GM18508 (cell line): ENCODE data around the gene ROBO1.
"Not testable (repeated sequence)": the region's sequence is repeated elsewhere in the genome, so short reads cannot be mapped to it uniquely, and the experiment has no call there.

Source experiments
- ATAC-seq: cut with Tn5 transposase; IDR thresholded peaks from one replicate; pipeline ENCODE4 v1.9.1; 2021; ENCODE audit warnings: moderate number of reproducible peaks; ENCODE audit not compliant: insufficient read depth, unreplicated experiment

The ROBO1 gene

DNA sequence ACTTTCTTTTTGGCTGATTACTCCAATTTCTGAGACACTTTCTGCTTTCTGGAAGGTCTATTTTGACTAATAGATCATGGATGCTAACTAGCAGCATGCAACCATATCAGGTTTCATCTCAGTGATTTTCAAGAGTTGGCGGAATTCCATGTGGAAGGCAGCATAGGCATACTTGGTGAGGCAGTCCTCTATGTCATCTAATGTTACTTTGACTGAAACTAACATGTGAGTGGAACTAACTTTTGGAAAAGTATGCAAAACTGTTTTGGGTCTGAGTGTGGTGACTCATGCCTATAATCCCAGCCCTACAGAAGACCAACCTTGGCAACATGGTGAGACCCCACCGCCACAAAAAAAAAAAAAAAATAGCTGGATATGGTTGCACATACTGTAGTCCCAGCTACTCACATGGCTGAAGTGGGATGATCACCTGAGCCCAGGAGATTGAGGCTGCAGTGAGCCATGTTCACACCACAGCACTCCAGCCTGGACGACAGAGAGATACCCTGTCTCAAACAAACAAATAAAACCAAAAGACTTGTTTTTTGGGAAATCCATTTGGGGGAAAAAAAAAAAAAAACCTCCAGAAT, 1033.7 kb downstream of the ROBO1 start:
- no peak for ATAC-seq

DNA sequence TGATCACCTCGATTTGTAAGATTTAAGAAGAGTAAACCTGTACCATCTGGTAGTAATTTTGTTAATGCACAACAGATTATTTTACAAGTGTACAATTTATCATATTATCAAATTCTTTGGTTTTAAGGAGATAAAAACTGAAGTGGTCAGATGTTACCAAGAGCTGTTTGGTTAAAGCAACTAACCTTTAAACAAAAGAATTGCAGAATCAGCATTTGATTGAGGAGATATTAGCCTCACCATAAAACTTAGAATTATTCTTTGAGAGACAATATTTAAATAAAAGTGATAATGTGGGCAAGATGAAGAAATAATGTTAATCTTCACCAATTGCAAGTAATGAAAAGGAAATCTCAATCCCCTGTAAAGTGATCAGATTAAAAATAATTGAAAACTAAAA, 1034.9 kb downstream of the ROBO1 start:
- no peak for ATAC-seq

DNA sequence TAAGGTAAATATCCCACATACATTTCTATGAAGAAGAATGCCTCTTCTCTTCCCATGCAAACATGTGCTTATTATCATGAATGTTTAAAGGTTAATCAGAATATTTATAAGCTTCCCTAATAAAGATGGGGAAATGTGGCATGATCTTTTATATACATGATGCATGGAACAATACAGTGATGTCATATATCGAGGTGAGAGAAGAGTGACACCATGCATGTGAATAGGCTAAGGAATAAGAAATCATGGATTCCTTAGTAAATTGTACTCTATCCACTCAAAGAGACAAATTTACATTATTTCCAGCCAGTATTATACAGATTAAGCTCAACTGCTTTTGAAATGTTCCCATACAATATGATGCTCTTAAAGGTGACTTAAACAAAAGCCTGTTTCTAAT, 1035.3 kb downstream of the ROBO1 start:
- ATAC-seq = no peak

DNA sequence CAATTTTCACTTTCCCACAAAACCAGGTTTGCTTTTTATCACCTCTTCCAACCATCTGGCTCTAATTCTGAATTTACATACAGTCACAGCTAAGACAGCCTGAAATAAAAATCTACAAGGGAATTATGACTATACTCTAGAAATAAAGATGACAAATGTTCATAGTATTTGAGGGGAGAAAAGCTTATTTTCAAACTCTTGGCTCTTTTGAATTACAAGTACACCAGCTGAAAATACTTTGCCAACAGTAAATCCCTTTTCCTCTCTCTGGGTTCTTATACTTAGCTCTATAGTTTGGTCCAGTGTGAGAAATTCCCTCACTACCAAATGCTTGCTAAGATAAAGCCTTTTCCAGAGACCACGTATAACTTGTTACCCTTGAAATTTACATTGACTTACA, 1037.9 kb downstream of the ROBO1 start:
- no peak for ATAC-seq

DNA sequence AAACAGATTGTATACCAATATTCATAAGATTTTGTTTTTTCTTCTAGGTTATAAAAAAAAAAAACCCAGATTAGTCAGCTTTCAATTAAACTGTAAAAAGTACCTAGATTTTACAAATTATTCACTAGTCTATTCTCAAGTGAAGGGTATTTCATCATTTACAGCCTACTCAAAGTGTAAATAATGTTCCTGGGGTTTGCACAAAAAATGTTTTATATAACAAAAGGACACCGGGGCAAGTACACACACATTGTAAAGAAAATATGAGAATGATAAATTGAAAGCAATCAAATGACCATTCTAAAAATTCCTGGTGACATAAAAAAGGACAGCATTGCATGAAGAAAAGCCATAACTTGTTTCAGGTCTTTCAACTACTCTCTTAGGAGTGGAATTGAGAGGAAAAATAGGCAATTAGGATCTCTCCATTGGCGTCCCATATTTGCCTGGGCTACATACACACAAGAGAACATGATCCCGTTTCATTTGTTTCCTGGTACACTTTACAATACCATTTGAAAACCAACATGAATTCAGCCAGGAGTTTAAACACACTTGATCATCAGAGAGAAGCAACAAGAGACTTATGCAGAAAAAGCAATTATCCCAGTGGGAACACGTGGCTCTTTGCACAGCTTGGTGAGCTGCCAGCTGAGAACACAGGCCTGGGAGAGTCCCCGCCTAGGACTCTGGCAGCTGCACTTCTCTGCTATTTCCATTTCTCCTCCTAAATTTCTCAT, 1039.2 kb downstream of the ROBO1 start:
- no peak for ATAC-seq

DNA sequence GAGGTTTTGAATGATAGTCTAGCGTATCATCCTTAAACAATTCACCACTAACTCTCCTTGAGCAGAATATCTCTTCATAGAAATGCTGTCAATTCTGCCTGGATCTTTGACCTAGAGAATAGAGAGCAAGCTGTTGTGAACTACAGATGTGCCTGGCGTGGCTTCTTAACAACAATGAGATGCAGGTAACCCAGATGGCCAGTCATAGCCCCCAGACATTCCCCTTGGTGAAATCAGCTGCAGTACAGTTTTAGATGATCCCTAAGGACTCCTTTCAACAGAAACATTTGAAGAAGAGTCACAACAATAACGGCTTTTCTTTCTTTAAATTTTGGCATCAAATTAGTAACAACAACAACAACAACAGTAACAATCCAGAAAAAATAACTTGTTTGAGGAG, 1041.3 kb downstream of the ROBO1 start:
- no peak for ATAC-seq

DNA sequence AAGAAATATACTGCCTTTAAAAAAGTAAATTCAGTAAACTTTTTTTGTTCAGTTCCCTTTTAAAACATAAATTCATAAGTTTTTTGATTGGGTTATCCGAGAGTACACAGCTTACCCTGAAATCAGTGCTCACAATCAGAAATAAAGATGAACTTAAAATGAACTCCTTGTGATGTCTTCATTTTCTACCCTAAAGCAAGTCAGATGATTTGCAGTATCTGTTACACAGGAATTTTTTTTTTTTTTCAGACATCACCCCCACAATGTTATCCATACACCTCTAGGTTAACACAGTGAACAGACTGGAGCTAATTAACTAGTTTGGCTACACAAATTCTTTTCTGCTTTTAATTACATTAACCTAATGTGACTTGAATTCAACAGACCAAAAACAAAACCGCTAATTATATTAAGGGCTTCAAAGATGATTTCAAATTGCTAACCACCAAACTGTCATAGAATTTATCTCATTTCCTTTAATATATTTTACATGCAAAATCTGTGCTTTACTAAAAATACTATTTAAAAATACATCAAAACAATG, 1042.0 kb downstream of the ROBO1 start:
- no peak for ATAC-seq

DNA sequence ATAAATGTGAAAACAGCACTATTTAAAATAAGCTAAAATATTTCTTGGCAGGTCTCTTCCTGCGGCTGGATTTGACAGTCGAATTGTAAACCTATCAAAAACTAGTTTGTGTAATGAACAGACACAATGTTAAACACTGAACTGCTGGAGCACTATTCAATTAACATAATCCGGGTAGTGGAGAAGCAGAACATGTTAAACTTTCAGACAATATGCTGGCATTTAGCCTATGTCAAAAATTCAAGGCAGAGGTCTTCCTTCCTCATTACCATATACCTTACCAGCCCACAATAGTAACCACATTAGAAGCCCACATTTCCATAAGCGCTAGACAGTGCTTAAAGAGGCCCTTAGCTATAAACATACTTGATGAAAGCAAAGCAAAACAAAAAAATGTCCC, 1042.9 kb downstream of the ROBO1 start:
- no peak for ATAC-seq

DNA sequence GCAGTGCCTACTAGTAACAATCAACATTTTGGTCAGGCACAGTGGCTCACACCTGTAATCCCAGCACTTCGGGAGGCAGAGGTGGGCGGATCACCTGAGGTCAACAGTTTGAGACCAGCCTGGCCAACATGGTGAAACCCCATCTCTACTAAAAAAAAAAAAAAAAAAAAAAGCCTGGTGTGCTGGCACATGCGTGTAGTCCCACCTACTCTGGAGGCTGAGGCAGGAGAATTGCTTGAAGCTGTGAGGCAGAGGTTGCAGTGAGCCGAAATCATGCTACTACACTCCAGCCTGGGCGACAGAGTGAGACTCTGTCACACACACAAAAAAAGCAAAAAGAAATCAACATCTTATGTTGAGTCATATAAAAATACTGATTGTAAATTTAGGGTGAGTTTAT, 1043.4 kb downstream of the ROBO1 start:
- ATAC-seq = not testable (repeated sequence)

DNA sequence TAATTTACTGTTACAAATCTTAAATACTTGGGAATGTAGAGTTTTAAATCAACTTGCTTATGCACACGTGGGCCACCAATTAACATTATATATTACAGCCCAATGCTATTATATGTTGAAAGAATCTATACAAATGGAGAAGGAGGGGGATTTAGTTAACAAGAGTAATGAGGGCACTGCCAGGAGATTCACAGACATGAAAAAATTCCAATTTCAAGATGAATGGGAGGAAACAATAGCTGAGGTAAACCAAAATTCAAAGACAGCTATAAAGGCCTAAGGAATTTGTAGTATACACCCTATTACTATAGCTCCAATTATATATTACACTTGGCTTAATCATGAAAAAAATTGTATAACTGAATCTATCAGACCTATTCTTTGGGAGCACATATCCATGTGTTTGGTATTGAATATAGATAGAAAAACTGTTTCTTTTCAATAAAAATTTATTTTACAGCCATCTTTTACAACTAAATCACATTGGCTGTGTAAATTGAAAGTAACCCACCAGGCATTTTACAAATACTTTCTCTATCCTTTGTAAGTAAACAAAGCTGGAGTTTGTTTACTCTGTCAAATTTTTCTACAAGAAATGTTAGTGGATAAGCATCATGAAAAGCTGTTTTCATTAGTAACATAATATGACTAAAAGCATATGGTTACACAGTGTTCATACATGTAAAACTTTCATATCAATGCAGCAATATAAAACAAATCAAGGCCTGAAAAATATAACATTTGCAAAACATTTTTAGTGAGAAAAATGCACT, 1045.8 kb downstream of the ROBO1 start:
- ATAC-seq = no peak

DNA sequence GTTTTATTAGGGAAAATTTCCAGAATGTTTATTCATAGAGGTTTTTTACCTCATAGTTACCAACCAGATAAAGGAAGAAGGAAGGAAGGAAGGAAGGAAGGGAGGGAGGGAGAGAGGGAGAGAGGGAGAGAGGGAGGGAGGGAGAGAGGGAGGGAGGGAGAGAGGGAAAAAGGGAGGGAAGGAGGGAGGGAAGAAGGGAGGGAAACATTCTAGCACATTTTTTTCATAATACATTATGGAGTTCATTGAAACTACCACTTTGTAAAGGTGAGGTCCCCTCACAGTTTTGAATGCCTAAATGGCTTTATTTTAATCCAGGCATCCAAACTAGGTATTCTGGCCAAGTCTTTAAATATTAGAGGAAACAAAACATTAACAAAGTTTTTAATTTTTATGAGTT, 1049.1 kb downstream of the ROBO1 start:
- ATAC-seq = no peak

DNA sequence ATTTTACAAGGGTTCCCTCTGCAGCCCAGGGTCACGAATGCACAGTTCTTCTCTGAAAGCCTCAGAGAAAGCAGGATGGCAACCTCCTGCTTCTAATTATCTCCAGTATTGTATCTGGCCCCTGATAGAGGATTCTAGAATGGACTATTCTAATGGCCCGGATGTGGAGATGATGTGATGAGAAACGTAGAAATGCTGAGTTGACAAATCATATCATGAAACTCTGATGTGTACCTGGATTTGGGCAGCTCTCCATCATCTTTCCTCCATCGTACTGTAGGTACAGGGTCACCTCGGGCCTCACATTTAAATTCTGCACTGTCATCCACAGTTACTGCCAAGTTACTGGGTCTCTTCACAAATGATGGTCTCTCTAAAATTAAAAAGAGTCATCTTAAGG, 1050.8 kb downstream of the ROBO1 start:
- no peak for ATAC-seq

DNA sequence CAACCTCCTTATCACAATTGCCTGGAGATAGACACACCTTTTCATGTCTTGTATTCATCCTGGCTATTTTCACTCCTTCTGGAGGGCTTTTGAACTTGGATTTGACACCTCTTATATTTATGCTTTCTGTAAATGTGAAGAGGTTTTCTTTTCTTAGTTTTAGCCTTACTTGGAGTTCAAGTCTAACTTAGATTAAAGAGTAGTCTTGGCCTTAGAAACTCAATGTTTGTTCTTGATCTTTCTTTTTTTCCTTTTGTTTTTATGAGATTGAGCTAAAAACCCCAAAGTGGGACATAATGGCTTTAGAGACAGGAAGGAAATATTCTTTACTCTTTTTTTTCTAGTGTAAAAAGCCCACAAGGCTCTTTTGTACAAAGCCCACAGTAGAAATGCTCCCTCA, 1054.9 kb downstream of the ROBO1 start:
- no peak for ATAC-seq

DNA sequence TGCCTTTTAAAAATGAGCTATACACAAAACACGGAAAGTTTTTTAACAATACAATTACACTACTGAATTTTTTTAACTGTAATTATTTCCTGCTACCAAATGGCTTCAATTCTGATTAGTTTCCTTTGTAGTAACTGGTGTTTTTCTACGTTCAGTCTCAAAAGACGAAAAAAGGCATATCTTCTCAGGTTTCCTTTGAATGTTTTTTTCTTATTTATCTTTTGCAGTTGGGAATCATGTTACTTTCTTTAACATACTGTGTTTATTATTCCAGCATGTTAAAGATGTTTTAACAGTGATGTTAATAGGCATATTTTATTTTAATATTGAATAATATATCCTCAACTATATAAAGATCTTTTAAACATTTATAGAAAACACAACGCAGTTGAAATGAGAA, 1055.5 kb downstream of the ROBO1 start:
- no peak for ATAC-seq

DNA sequence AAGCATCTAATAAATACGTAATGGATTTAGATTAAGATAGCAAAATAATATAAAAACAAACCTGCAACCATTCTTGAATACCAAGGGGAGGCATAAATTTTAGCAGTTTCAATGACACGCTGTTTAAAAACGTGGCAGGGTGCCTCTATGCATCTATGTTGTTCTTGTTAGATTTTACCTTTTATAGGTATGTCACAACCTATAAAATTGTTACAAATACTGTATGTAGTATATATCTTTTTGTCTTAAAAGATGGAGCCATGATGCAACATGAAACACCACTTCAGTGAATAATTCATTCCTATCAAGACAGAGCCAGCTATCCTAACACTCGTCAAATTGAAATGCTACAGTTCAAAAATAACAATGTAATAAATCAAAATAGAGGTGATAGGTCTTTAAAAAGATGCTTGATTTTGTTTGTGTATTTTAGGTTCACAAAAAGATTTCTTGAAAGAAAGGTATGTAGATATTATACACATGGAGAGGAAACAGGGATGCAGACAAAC, 1059.2 kb downstream of the ROBO1 start:
- ATAC-seq = no peak

DNA sequence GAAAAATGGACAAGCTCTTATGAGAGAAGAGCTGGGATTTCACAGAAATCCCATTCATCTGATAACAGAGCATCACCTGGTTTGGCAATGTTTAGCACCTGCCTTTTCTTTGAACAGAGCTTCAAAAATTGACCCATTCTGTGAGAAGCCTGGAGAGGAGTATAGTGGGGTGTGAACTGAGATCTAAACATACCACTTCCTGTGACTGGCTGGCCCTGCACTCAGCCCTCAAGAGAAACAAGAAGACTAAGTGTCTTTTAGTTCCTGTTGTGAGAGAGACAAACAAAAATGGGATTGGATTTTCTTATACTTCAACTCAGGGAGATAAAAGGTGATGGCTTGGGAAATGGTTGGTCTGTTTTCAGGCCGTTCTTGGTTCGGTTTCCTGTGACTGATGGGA, 1060.2 kb downstream of the ROBO1 start:
- ATAC-seq = no peak

DNA sequence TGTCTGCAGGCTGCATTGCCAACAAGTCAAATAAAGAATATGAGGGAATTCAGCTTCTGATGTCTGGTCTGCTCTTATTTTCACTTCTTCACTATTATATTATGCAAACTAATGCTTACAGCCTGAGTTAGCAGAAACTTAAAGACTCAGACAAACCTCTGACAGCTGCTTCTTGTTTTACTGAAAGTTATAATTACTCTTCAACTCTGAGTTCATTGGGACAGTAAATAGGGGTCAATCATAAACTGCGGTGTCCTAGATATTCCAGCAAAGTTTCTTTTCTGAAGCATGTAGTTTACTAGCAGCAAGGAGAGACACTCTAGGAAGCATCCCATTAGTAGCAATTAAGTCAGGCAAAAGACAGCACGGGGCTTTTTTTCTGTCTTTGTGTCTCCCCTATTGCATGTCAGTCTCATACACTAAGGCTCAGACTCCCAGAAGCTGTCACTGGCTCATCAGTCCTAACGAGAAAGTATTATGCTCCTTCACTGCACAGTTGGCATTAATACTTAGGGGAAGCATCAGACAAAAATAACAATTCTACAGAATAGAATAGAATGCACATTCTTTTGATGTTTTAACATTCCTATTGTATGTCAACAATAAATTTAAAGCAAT, 1060.8 kb downstream of the ROBO1 start:
- ATAC-seq = no peak

DNA sequence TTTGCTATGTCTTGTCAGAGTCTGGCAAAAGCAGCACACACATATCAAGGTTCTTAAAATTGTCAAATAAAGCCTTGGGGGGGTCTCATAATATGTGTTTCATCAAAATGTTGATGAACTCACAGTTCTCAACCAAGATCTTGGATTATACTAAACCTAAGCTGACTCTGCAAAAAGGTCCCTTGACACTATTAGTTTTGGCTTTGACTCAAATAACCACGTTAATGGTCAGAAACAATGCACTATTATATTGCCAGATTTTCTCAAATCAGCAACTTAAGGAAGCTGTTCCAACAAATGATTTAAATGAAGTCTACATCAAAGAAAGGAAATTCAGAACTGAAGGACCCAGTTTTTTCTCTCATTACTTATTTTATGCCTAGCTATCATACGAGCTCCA, 1063.9 kb downstream of the ROBO1 start:
- ATAC-seq = no peak

DNA sequence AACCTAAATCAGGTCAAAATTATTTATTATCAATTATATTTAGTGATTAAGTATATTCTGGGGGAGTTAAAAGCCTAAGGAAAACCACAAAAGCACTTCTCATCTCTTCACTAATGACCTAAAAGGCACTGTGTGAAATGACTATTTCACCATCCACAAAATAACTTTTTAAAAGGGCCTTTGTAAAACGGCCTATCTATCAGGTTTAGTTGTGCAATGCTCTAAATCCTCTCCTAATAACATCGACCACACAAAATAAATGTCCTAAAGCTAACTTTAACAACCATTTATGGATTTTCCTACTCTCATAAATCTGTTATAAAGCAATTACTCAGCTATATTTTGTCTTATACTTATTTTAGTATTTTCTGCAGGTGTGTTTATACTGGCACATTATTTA, 1066.3 kb downstream of the ROBO1 start:
- ATAC-seq = no peak

DNA sequence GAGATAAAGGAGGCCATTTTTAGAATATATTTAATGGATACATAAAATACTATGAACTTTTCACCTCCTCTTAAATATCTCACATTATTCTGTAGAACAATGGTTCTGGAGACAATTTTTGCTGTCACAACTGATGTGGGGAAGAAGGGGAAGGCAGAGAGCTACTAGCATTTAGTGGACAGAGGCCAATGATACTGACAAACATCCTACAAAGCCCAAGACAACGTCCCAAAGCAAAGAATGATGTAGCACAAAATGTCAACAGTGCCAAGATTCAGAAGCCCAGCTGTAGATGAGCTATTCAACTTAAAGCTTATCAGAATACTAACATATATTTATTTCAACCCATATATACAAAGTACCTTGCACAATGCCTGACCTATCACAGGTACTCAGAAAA, 1069.4 kb downstream of the ROBO1 start:
- ATAC-seq = no peak

DNA sequence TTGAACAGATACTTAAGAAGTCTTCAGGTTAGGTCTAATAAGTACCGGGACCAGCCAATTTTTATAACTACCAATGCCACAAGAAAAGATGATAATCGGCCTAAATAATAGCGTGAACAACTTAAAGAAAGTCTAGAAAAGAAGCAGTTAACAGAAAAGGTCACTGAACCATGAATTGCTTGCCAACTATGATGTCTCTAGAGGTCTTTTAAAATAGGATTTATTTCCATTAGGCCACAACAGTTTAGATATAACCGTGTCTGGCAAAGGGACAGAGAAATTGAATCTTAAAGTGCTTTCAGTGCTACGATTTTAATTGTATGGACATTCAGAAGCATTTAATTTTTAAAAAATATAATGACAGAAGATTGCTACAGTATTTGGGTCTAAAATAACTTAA, 1070.4 kb downstream of the ROBO1 start:
- no peak for ATAC-seq
